Thyroid gland (tissue), 4 donors: ENCODE results near the gene BAHD1. TPM values are rescaled to one million over a fixed set of nuclear protein-coding genes. Genes with fewer than 3 reads are reported as not detected.
A peak's percentile ranks its signal among the peaks of the same experiment; 100 is the strongest.

Source experiments
- DNase-seq, 2 donors: peaks; one replicate each; pipeline ENCODE4 v3.0.0-alpha.2; 2019
- H3K27ac ChIP-seq, 3 donors: fragments of 200-600 bp; sonication (generic); 1 replicate in 2 of 3; 2 replicates in 1 of 3; pipeline ENCODE4 v1.5.1; 2016 to 2019; ENCODE audit warnings: mild to moderate bottlenecking in 1 of 3, moderate library complexity in 1 of 3
- H3K27me3 ChIP-seq: fragments of 200-600 bp; sonication (generic); one replicate; pipeline ENCODE4 v1.5.1; 2019
- H3K36me3 ChIP-seq, 2 donors: fragments of 200-600 bp; sonication (generic); one replicate each; pipeline ENCODE4 v1.5.1; 2016 to 2019
- H3K4me1 ChIP-seq, 2 donors: fragments of 200-600 bp; sonication (generic); one replicate each; pipeline ENCODE4 v1.5.1; 2017 to 2019
- H3K4me3 ChIP-seq, 3 donors: fragments of 200-600 bp; sonication (generic); replicated peaks in 1 of 3; 1 replicate in 2 of 3; 2 replicates in 1 of 3; pipeline ENCODE4 v1.5.1; 2016; ENCODE audit warnings: mild to moderate bottlenecking in 1 of 3
- H3K9me3 ChIP-seq: fragments of 200-600 bp; sonication (generic); one replicate; pipeline ENCODE4 v1.5.1; 2017
- CTCF ChIP-seq, 6 experiments: fragments of 200-600 bp in 3 of 6; fragments of 450-650 bp in 3 of 6; sonication (generic) in 3 of 6; IDR thresholded peaks; one replicate each; pipeline ENCODE4 v1.5.1; 2016 to 2019; ENCODE audit warnings: antibody characterized with exemption in 6 of 6, mild to moderate bottlenecking in 2 of 6, inconsistent platforms in 1 of 6, moderate library complexity in 1 of 6
- POLR2A ChIP-seq, 2 donors: fragments of 450-650 bp; IDR thresholded peaks; one replicate each; pipeline ENCODE4 v1.6.1; 2017; ENCODE audit warnings: antibody characterized with exemption in 2 of 2, mild to moderate bottlenecking in 2 of 2, moderate library complexity in 1 of 2
- WGBS, 2 donors: methylation state at CpG; one replicate each; pipeline ENCODE4 v1.1.5; 2017; 5-methylcytosine and 5-hydroxymethylcytosine counted together
- intact Hi-C: fragments of 100-400 bp; cut with DNase I; formaldehyde crosslinking; loops from one replicate; pipeline ENCODE4 v1.15.1; 2023
- total RNA-seq, 4 donors: library from RNA; depleted of rRNA; stranded (reverse); fragments of >200 nt; gene quantifications; one replicate each; pipeline ENCODE4 v1.2.3, GENCODE V29; 2016

Gene BAHD1
- total RNA-seq, 4 donors from 2014 or later: 20.0 to 50.4 (median 35.1) TPM

DNA sequence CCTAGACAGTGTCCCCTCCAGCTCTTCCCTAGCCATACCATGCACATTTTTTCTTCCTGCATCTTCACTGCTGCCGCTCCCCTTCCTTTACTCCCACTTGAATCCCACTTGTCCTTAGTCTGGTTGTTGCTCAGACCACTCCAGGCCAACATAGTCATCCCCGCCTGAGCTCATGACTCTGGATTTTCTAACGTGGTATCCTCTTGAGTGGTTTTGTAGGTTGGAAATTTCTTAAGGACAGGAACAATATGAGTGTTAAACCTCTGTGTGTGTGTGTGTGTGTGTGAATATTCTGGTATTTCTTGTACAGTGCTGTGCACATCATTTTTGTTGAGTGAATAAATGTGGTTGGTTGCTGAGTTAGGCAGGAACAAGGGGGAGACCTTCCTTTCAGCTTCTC, 3.1 kb downstream of the BAHD1 start:
- Histone ChIP-seq H3K9me3 (no peaks in the 10 kb centered on the region), H3K27ac (no peak overlapping the region), H3K4me1 (peaks cover 32 to 42% of the 10 kb centered on the region in 2 donors), H3K27me3 (no peaks in the 10 kb centered on the region), H3K36me3 (no peaks in the 10 kb centered on the region), H3K4me3 (no peak overlapping the region)
- intact Hi-C loops: loop anchor here (5.0 to 10.0 kb wide), 2 partner anchors 61 to 123 kb away; partner anchors contain the start of genes CCDC32 and RPUSD2
- DNase-seq: peak in 1 of 2 donors; percentile 26
- 60 to 61% methylated on average over 3 of the region's 3 CpGs for WGBS, 2 donors
- TF ChIP-seq CTCF (IDR thresholded peaks at IDR 0.05): no peak
- TF ChIP-seq POLR2A (IDR thresholded peaks at IDR 0.05): no peak

GRCh38 chr15:40444736-40445135, 4.0 kb downstream of the BAHD1 start:
- peaks cover 29 to 35% of the 10 kb centered on the region in 2 donors for H3K4me1 ChIP-seq
- no peaks in the 10 kb centered on the region for H3K9me3 ChIP-seq
- H3K36me3 ChIP-seq: no peaks in the 10 kb centered on the region
- intact Hi-C loops: loop anchor here (5.0 to 10.0 kb wide), 2 partner anchors 60 to 123 kb away; partner anchors contain the start of genes CCDC32 and RPUSD2
- no peak overlapping the region for H3K4me3 ChIP-seq
- 86 to 89% methylated on average over 5 of the region's 5 CpGs for WGBS, 2 donors
- no peaks in the 10 kb centered on the region for H3K27me3 ChIP-seq
- TF ChIP-seq POLR2A (IDR thresholded peaks at IDR 0.05) (no peak), CTCF (IDR thresholded peaks at IDR 0.05) (no peak)
- DNase-seq: no peak
- H3K27ac ChIP-seq: no peak overlapping the region

DNA sequence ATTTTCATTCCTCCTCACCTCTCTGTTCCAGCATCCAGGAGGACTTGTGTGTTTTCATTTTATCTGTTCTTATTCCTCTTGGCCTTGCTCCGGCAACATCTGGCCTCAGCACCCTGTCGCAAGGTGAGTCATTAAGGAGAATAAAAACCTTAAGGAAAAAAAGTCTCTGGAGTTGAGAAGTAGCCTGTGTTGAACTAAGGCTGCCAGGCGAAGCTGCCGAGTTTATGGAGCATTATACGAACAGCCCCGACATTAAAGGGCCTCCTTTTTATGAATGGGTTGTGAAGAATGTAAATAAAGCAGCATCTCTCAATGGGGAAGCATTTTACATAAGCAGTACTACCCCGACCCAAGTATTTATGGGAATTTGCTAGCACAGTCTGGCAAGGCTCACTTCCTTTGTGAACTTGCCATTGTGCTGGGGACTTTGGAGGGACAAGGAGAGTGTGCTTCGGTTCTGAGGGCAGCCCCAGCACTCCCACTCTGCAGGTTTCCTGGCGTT, 4.7 kb downstream of the BAHD1 start:
- Histone ChIP-seq H3K4me1 (peaks cover 27 to 39% of the 10 kb centered on the region in 2 donors), H3K27ac (no peak overlapping the region), H3K9me3 (no peaks in the 10 kb centered on the region), H3K36me3 (no peaks in the 10 kb centered on the region), H3K4me3 (no peak overlapping the region), H3K27me3 (no peaks in the 10 kb centered on the region)
- 62 to 71% methylated on average over 9 of the region's 9 CpGs for WGBS, 2 donors
- no peak for DNase-seq
- intact Hi-C loops: loop anchor here (10.0 kb wide), 1 partner anchor 59 kb away; no protein-coding TSS in a partner anchor
- no peak for TF ChIP-seq POLR2A (IDR thresholded peaks at IDR 0.05)
- TF ChIP-seq CTCF (IDR thresholded peaks at IDR 0.05): no peak

- Histone ChIP-seq H3K9me3 (no peaks in the 10 kb centered on the region), H3K27ac (no peak overlapping the region), H3K27me3 (no peaks in the 10 kb centered on the region), H3K4me1 (peaks cover 29 to 42% of the 10 kb centered on the region in 2 donors), H3K4me3 (no peak overlapping the region), H3K36me3 (no peaks in the 10 kb centered on the region)
- intact Hi-C loops: loop anchor here (10.0 kb wide), 1 partner anchor 59 kb away; no protein-coding TSS in a partner anchor
- no peak for DNase-seq
- WGBS, 2 donors: 55 to 67% methylated on average over 3 of the region's 3 CpGs
- TF ChIP-seq CTCF (IDR thresholded peaks at IDR 0.05): no peak
- TF ChIP-seq POLR2A (IDR thresholded peaks at IDR 0.05): no peak
Measured at GRCh38 chr15:40446144-40446543, 5.4 kb downstream of the BAHD1 start.

DNA sequence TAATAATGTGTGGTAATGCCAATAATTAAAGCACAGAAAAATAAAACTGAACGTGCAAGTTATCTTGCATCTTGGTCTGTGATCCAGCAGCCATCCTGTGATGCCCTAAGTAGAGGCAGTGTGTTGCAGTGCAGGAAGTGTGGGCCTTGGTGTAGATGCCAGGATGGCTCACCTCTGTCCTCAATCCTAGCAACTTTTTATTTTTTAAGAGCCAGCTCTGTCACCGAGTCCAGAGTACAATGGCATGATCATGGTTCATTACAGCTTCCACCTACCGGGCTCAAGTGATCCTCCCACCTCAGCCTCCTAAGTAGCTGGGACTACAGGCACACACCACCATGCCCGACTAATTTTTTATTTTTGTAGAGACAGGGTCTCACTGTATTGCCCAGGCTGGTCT, 7.6 kb downstream of the BAHD1 start:
- no peaks in the 10 kb centered on the region for H3K27me3 ChIP-seq
- intact Hi-C loops: loop anchor here (10.0 kb wide), 1 partner anchor 56 kb away; no protein-coding TSS in a partner anchor
- TF ChIP-seq POLR2A (IDR thresholded peaks at IDR 0.05) (no peak), CTCF (IDR thresholded peaks at IDR 0.05) (no peak)
- H3K4me1 ChIP-seq: peaks cover 20 to 44% of the 10 kb centered on the region in 2 donors
- no peak for DNase-seq
- H3K4me3 ChIP-seq: no peak overlapping the region
- H3K27ac ChIP-seq: no peak overlapping the region
- 94 to 98% methylated on average over 4 of the region's 4 CpGs for WGBS, 2 donors
- H3K36me3 ChIP-seq: no peaks in the 10 kb centered on the region
- H3K9me3 ChIP-seq: no peaks in the 10 kb centered on the region
